ENCODE results near the gene NECAP2. TPM values are rescaled to one million over a fixed set of nuclear protein-coding genes. Genes with fewer than 3 reads are reported as not detected.

The NECAP2 gene
- total RNA-seq, 4 donors from 2014 or later, result 38.5 to 48.4 (median 47.2) TPM

- intact Hi-C loops (cut with DNase I), result no loop called here
- Histone ChIP-seq H3K4me1 (peaks cover 0 to 7% (median 0%) of the 10 kb centered on the region in 3 donors), H3K27ac (no peak overlapping the region)
Measured at GRCh38 chr1:16425125-16426025, 15.1 kb upstream of the NECAP2 start.

GRCh38 chr1:16430606-16431005 is 9.9 kb upstream of the NECAP2 start:
- intact Hi-C loops (cut with DNase I), result no loop called here
- no peak for TF ChIP-seq POLR2A (IDR thresholded peaks at IDR 0.05)
- TF ChIP-seq CTCF (IDR thresholded peaks at IDR 0.05), result no peak
- Histone ChIP-seq H3K4me3 (no peak overlapping the region), H3K27me3 (peaks cover 0 to 7% (median 0%) of the 10 kb centered on the region in 4 donors), H3K36me3 (no peaks in the 10 kb centered on the region), H3K9me3 (no peaks in the 10 kb centered on the region), H3K27ac (no peak overlapping the region), H3K4me1 (no peaks in the 10 kb centered on the region)
- DNase-seq, result no peak
- 74 to 84% methylated on average over 3 of the region's 3 CpGs for WGBS, 2 donors

More at GRCh38 chr1:16425125-16426025, 15.1 kb upstream of the NECAP2 start:
- H3K36me3 ChIP-seq, result no peaks in the 10 kb centered on the region
- H3K9me3 ChIP-seq, result no peaks in the 10 kb centered on the region
- peaks cover 0 to 10% (median 0%) of the 10 kb centered on the region in 4 donors for H3K27me3 ChIP-seq
- no peak for DNase-seq
- TF ChIP-seq CTCF (IDR thresholded peaks at IDR 0.05) (no peak), POLR2A (IDR thresholded peaks at IDR 0.05) (no peak)
- WGBS, 2 donors, result 79 to 85% methylated on average over 4 to 10 of the region's 10 CpGs
- H3K4me3 ChIP-seq, result no peak overlapping the region

GRCh38 chr1:16433030-16433429 is 7.5 kb upstream of the NECAP2 start:
- no peaks in the 10 kb centered on the region for H3K9me3 ChIP-seq
- no peaks in the 10 kb centered on the region for H3K36me3 ChIP-seq
- no peak for TF ChIP-seq CTCF (IDR thresholded peaks at IDR 0.05)
- no peak for TF ChIP-seq POLR2A (IDR thresholded peaks at IDR 0.05)
- WGBS, 2 donors, result 53 to 65% methylated on average over 7 to 9 of the region's 9 CpGs
- H3K4me3 ChIP-seq, result no peak overlapping the region
- no peak overlapping the region for H3K27ac ChIP-seq
- H3K4me1 ChIP-seq, result no peaks in the 10 kb centered on the region
- peaks cover 0 to 7% (median 0%) of the 10 kb centered on the region in 4 donors for H3K27me3 ChIP-seq
- intact Hi-C loops (cut with DNase I), result no loop called here
- no peak for DNase-seq

GRCh38 chr1:16434007-16434406 is 6.5 kb upstream of the NECAP2 start:
- no peak for DNase-seq
- no peak overlapping the region for H3K27ac ChIP-seq
- H3K4me3 ChIP-seq, result no peak overlapping the region
- TF ChIP-seq POLR2A (IDR thresholded peaks at IDR 0.05) (no peak), CTCF (IDR thresholded peaks at IDR 0.05) (no peak)
- H3K27me3 ChIP-seq, result peaks cover 0 to 7% (median 0%) of the 10 kb centered on the region in 4 donors
- no peaks in the 10 kb centered on the region for H3K4me1 ChIP-seq
- H3K36me3 ChIP-seq, result no peaks in the 10 kb centered on the region
- WGBS, 2 donors, result 90 to 95% methylated on average over 4 of the region's 4 CpGs
- intact Hi-C loops (cut with DNase I), result no loop called here
- no peaks in the 10 kb centered on the region for H3K9me3 ChIP-seq

- 34 to 54% methylated on average over 2 of the region's 2 CpGs for WGBS, 2 donors
- intact Hi-C loops (cut with DNase I), result no loop called here
- Histone ChIP-seq H3K36me3 (no peaks in the 10 kb centered on the region), H3K27ac (no peak overlapping the region), H3K27me3 (peaks cover 0 to 7% (median 0%) of the 10 kb centered on the region in 4 donors), H3K4me3 (no peak overlapping the region), H3K9me3 (no peaks in the 10 kb centered on the region), H3K4me1 (no peaks in the 10 kb centered on the region)
- no peak for TF ChIP-seq CTCF (IDR thresholded peaks at IDR 0.05)
- no peak for TF ChIP-seq POLR2A (IDR thresholded peaks at IDR 0.05)
- no peak for DNase-seq
Measured at GRCh38 chr1:16434501-16434900, 6.0 kb upstream of the NECAP2 start.
